HAP-1 (cell line): ENCODE results near the gene INCENP.

ENCODE experiments used
- DNase-seq, 2 experiments: peaks; one replicate each; pipeline ENCODE4 v3.0.0-alpha.2; 2016 to 2020; ENCODE audit warnings: low spot score in 2 of 2
- H3K27me3 ChIP-seq: fragments of 250-450 bp; sonication (Bioruptor Pico); 2 replicates; pipeline ENCODE4 v1.5.1; 2020; ENCODE audit warnings: low read depth, mild to moderate bottlenecking, moderate library complexity
- H3K36me3 ChIP-seq: fragments of 250-450 bp; sonication (Bioruptor Pico); replicated peaks from 2 replicates; pipeline ENCODE4 v1.5.1; 2020; ENCODE audit warnings: mild to moderate bottlenecking
- H3K4me1 ChIP-seq: fragments of 250-450 bp; sonication (Bioruptor Pico); 2 replicates; pipeline ENCODE4 v1.5.1; 2020; ENCODE audit warnings: mild to moderate bottlenecking
- H3K4me3 ChIP-seq: fragments of 250-450 bp; sonication (Bioruptor Pico); 2 replicates; pipeline ENCODE4 v1.5.1; 2020; ENCODE audit warnings: mild to moderate bottlenecking, moderate library complexity
- H3K9me3 ChIP-seq: fragments of 250-450 bp; sonication (Bioruptor Pico); 2 replicates; pipeline ENCODE4 v1.5.1; 2020; ENCODE audit warnings: mild to moderate bottlenecking, moderate library complexity
- in situ Hi-C: fragments of 300-500 bp; cut with MboI; formaldehyde crosslinking; loops from 3 replicates; pipeline ENCODE4 v1.14.3; 2020; ENCODE audit warnings: low sequenced_read_pairs, inconsistent platforms, mixed read lengths

The INCENP gene

DNA sequence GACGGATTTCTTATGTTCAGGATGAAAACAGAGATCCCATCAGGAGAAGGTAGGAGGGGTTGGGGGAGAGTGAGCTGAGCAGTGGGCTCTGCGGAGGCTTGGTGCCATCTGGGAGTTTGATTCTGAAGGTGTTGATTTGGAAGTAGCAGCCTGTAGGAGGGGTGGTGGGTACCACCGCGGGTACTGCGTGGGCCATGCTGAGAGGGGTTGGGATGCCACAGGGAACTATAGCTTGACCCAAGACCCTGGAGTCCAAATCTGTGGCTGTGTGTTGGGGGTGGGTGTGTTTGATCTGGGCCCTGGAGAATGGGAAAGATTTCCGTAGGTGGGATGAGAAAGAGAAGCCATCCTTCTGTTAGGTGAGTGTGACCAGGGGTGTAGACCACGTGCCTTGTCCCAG is 5.0 kb downstream of the INCENP start:
- peaks cover 72% of the 10 kb centered on the region for H3K36me3 ChIP-seq
- no peak for DNase-seq
- no peaks in the 10 kb centered on the region for H3K27me3 ChIP-seq
- in situ Hi-C loops = no loop called here
- H3K4me1 ChIP-seq = peaks cover 8% of the 10 kb centered on the region
- no peaks in the 10 kb centered on the region for H3K9me3 ChIP-seq
- no peak overlapping the region for H3K4me3 ChIP-seq

DNA sequence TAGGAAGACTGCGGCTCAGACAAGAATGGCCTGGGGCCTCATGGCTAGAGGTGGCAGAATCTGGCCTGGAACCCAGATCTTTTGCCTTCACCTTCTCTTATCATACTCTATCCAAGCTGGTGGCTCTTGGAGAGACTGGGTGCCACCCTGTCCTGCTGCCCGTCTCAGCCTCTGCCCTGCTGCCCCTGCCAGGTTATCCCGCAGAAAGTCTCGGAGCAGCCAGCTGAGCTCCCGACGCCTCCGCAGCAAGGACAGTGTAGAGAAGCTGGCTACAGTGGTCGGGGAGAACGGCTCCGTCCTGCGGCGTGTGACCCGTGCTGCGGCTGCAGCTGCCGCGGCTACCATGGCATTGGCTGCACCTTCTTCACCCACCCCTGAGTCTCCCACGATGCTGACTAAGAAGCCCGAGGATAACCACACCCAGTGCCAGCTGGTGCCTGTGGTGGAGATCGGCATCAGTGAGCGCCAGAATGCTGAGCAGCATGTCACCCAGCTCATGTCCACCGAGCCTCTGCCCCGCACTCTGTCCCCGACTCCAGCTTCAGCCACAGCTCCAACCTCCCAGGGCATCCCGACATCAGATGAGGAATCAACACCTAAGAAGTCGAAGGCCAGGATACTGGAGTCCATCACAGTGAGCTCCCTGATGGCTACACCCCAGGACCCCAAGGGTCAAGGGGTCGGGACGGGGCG is 5.9 kb downstream of the INCENP start:
- in situ Hi-C loops = no loop called here
- DNase-seq = no peak
- no peaks in the 10 kb centered on the region for H3K27me3 ChIP-seq
- peaks cover 8% of the 10 kb centered on the region for H3K4me1 ChIP-seq
- H3K4me3 ChIP-seq = no peak overlapping the region
- H3K9me3 ChIP-seq = no peaks in the 10 kb centered on the region
- peaks cover 75% of the 10 kb centered on the region for H3K36me3 ChIP-seq

DNA sequence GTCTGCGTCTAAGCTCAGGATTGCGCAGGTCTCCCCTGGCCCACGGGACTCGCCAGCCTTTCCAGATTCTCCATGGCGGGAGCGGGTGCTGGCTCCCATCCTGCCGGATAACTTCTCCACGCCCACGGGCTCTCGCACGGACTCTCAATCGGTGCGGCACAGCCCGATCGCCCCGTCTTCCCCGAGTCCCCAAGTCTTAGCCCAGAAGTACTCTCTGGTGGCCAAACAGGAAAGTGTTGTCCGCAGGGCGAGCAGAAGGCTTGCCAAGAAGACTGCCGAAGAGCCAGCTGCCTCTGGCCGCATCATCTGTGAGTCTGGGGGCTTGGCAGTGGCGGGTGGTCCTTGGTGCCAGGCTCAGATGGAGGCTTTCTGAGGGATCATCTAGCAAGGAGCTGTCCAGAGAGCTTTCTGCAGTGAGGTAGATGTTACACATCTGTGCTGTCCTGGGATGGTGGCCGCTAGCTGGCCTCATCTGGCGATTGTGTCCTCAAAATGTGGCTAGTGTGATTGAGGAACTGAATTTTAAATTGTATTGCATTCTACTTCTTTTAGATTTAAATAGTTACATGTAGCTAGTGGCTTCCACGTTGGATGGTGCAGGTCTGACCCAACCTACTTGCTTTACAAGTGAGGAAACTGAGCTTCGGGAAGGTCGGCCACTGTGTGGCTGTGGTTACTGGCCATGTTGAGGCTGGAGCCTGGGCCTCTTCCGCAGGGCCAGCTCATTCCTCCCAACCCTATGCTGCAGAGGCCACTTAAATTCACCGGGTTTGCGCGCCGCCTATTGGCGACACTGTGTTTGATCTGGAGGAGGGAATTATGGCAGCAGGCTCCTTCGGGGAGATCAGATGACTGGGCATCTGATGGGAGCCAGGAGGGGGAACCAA is 6.7 kb downstream of the INCENP start:
- DNase-seq = no peak
- Histone ChIP-seq H3K27me3 (no peaks in the 10 kb centered on the region), H3K9me3 (no peaks in the 10 kb centered on the region), H3K4me3 (no peak overlapping the region), H3K4me1 (peaks cover 8% of the 10 kb centered on the region), H3K36me3 (peaks cover 78% of the 10 kb centered on the region)
- in situ Hi-C loops = no loop called here

DNA sequence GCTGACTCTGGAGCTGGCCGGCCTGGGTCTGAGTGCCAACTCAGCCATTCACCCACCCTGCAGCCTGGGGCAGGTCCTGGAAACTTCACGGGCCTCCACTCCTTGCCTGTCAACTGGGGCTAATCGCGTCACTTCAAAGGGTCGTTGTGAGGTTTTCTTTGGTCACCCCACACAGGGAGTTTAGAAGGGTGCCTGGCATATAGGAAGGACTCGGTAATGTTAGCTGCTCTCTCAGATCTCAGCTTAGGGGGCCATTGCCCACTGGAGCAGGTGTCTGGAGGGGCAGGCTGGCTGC is 7.3 kb downstream of the INCENP start:
- H3K9me3 ChIP-seq = no peaks in the 10 kb centered on the region
- H3K36me3 ChIP-seq = peaks cover 83% of the 10 kb centered on the region
- no peak overlapping the region for H3K4me3 ChIP-seq
- peaks cover 5% of the 10 kb centered on the region; the same call in 1 of the 2 replicates for H3K4me1 ChIP-seq
- no peak for DNase-seq
- in situ Hi-C loops = no loop called here
- no peaks in the 10 kb centered on the region for H3K27me3 ChIP-seq

DNA sequence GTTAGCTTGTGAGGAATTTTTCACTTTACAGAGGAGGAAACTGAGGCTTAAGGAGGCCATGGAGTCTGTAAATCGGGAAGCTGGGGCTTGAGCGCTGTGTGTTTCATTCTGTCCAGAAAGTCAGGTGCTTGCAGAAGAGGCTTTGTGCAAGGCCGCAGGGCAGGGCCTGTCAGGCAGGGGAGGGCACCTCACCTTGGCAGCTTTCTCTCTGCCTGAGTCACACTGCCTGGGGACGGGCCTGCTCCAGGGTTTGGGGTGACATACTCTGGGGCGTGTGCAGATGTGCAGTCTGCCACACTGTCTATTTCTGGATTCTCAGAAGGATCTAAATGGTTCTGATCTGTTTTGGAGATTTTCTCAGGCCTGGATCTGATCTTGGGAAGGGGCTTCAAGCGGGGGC is 8.4 kb downstream of the INCENP start:
- Histone ChIP-seq H3K9me3 (no peaks in the 10 kb centered on the region), H3K27me3 (no peaks in the 10 kb centered on the region), H3K36me3 (peaks cover 77% of the 10 kb centered on the region), H3K4me3 (no peak overlapping the region), H3K4me1 (no peaks in the 10 kb centered on the region)
- in situ Hi-C loops = no loop called here
- DNase-seq = no peak

DNA sequence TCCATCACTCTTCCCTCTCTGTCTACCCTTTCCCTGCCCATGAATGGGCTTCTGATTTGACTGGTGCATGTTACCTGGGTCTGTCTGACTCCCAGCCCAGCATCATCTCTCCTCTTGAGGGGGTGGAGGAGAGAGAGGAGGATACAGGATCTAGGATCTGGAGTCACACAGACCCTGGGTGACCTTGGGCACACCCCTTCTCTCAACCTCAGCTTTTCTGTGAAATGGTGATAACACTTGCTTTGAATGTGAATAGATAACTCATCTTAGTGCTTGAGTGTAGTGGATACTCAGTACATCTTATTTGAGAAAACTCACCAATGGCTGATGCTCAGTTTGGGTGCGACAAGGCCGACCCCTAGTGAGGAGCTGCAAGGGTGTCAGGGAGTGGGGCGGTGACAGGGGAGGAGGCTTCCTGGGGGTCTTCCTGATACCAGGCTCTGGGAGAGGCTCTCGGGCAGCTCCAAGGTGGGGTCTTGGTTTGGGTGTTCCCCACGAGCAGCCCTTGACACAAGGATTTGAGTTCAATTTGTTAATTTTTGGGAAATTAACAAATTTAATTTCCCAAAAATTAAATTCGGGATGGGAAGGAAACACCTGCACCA is 9.0 kb downstream of the INCENP start:
- in situ Hi-C loops = no loop called here
- Histone ChIP-seq H3K4me3 (no peak overlapping the region), H3K36me3 (peaks cover 77% of the 10 kb centered on the region), H3K27me3 (no peaks in the 10 kb centered on the region), H3K4me1 (no peaks in the 10 kb centered on the region), H3K9me3 (no peaks in the 10 kb centered on the region)
- DNase-seq = no peak

DNA sequence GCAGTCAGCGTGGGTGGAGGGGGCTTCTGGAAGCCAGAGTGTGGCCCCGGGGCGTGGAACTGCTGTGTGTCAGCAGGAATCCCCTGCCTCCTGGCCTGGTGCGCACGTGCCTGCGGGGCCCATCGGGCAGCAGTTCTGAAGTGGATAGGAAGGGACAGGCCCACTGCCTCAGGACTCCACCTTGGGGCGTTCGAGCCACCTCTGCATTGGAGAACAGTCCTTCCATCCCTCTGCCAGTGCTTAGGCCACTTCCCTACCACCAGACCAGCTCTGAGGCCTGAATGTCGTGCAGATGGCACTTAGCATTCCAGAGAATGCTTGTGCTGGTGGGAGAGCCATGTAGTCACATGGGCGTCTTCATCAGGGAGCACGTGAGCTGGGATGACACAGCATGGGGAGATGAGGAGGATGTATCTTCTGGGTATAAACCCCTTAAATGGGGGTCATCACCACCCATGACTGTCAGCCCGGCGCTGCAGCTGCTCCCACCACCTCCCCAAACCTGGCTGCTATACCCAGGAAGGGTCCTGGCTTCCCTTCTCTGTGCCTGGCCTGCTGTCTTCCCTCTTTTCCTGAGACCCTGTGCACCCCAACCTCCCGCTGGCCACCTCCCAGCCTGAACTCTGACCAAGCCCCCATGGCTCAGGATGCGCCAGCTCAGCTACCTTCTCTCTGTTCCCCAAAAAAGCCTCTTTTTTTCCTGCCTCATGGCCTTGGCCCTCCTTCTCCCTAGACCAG is 9.7 kb downstream of the INCENP start:
- no peaks in the 10 kb centered on the region for H3K27me3 ChIP-seq
- in situ Hi-C loops = no loop called here
- no peaks in the 10 kb centered on the region for H3K9me3 ChIP-seq
- no peaks in the 10 kb centered on the region for H3K4me1 ChIP-seq
- H3K36me3 ChIP-seq = peaks cover 77% of the 10 kb centered on the region
- DNase-seq = no peak
- no peak overlapping the region for H3K4me3 ChIP-seq

DNA sequence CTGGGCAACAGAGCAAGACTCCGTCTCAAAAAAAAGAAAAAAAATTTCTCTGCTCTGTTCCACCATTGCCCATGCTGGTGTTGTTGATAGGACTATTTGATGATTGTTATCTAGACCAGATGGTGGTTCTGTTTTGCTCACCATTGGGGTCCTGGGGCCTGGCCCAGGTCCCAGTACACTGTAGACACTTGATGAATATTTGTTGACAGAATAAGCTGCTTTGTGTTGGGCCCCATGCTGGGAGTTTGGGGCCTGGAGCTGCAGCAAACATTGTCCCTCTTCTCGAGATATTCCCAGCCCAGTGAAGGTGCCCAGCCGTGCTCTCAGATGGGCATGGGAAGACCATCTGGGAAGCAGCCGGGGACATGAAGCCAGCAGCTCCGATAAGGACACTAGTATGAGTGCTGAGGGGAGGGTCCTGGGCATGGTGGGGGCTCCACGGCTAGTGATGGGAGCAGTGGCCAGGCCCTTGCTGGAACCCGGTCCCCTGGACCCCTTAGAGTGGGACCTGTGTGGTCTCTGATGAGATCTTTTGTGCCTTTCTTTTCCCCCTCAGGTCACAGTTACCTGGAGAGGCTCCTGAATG is 13.6 kb downstream of the INCENP start:
- Histone ChIP-seq H3K4me1 (no peaks in the 10 kb centered on the region), H3K36me3 (peaks cover 79% of the 10 kb centered on the region), H3K27me3 (no peaks in the 10 kb centered on the region), H3K4me3 (no peak overlapping the region), H3K9me3 (no peaks in the 10 kb centered on the region)
- DNase-seq = no peak
- in situ Hi-C loops = no loop called here

DNA sequence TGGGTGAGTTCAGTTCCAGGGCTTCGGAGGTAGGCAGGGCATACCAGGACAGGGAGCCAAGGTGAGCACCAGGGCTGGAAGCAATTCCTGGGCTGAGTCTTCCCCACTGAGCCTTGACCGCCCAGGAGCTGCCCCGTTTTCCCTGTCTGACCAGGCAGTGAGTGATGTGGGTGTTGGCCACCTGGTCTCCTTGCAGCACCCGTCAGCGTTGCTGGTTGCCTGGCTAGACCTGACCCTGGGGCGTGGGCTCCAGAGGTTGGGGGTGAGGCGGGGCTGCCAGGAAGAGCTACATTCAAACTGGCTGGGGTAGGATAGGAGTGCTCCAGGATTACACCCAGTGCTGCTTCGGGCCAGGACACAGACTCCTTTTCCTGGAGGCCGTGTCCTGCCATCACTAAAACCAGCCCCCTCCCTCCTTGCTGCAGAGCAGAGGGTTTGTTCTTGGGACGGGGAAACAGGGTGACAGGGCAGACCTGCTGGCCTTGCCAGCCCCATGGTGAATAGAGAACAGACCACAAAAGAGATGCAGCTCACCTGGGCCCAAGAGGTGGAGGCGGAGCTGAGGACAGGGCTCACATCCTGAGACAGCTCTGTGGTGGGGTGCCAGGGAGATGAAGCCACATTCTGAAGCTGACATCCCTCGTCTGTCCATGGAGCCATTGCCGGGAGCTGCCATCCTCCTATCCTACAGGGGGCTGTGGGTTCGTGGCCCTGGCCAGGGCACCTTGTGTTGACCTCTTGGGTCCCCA is 14.2 kb downstream of the INCENP start:
- in situ Hi-C loops = no loop called here
- peaks cover 79% of the 10 kb centered on the region for H3K36me3 ChIP-seq
- no peaks in the 10 kb centered on the region for H3K27me3 ChIP-seq
- no peak for DNase-seq
- H3K4me1 ChIP-seq = no peaks in the 10 kb centered on the region
- H3K9me3 ChIP-seq = no peaks in the 10 kb centered on the region
- H3K4me3 ChIP-seq = no peak overlapping the region

DNA sequence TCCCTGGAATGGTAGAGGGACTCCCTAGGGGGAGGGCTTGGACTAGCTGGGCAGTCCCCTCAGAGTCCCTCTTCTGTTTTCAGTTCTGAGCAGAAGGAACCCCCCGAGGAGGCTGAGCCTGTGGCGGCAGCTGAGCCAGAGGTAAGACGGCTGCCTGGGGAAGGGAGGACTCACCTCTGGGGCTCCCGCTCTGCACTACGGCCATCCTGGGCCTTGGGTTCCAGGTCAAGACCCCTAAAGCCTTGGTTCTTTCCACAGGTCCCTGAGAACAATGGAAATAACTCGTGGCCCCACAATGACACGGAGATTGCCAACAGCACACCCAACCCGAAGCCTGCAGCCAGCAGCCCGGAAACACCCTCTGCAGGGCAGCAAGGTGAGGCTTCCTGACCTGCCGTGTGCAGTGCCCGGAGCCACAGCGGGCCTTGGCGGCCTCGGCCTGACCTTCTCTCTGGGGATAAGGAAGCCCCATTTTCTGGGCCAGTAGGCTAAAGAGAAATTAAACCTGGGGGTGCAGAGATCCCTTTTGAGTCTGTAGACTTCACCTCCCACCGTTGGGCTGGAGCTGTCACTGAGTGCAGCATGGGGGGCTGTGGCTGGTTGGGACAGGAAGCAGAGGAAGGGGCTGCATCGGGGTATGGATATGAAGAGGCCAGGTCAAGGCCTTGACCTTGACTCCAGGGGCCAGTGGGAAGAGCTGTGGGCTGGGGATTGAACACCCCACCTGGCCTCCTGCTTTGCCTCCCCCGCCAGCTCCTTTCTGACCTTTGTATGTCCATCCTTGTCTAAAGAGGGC is 15.0 kb downstream of the INCENP start:
- H3K36me3 ChIP-seq = peaks cover 79% of the 10 kb centered on the region
- H3K4me1 ChIP-seq = no peaks in the 10 kb centered on the region
- in situ Hi-C loops = no loop called here
- DNase-seq = no peak
- H3K27me3 ChIP-seq = no peaks in the 10 kb centered on the region
- H3K4me3 ChIP-seq = no peak overlapping the region
- no peaks in the 10 kb centered on the region for H3K9me3 ChIP-seq

DNA sequence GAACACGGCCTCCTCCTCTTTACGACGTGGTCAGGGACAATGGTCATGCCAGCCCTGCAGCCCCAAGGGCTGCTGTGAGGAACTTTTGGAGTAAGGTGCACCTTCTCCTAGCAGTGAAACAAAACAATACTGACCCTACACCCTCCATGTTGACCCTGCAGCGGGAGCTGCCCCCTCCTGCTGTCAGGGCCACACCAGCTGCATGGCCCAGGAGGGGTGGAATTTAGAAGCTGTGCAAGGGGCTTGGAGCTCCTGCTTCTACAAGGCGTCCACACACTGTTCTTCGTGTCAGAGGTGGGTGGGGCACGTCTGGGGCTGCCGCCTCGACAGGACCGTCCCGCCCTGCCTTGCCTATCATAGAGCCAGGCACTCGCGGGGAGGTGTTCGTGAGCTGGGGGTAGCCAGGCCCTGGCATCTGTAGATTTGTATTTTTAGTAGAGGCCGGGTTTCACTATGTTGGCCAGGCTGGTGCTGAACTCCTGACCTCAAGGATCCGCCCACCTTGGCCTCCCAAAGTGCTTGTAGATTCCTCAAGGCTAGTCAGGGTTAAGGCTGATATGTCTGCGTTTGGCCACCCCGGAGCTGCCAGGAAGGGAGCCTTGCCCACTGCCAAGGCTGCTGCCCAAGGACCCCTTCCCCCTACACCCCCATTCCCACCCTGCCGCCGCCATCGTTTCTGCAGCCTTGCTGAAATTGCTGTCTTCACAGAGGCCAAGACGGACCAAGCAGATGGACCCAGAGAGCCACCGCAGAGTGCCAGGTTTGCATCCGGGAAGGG is 15.9 kb downstream of the INCENP start:
- Histone ChIP-seq H3K9me3 (no peaks in the 10 kb centered on the region), H3K4me1 (no peaks in the 10 kb centered on the region), H3K36me3 (peaks cover 83% of the 10 kb centered on the region), H3K27me3 (no peaks in the 10 kb centered on the region), H3K4me3 (no peak overlapping the region)
- in situ Hi-C loops = no loop called here
- DNase-seq = no peak
